Ascending aorta (tissue), 2 donors: ENCODE data around the gene SRGAP3. TPM values are rescaled to one million over a fixed set of nuclear protein-coding genes. Genes with fewer than 3 reads are reported as not detected.

Experiments
- DNase-seq, 2 donors: peaks; one replicate each; pipeline ENCODE4 v3.0.0-alpha.2; 2019; ENCODE audit warnings: low spot score in 2 of 2
- H3K27ac ChIP-seq, 2 donors: fragments of 200-600 bp; sonication (generic); one replicate each; pipeline ENCODE4 v1.5.1; 2016 to 2017; ENCODE audit warnings: mild to moderate bottlenecking in 1 of 2
- H3K27me3 ChIP-seq: fragments of 200-600 bp; sonication (generic); one replicate; pipeline ENCODE4 v1.5.1; 2017
- H3K36me3 ChIP-seq, 2 donors: fragments of 200-600 bp; sonication (generic); one replicate each; pipeline ENCODE4 v1.5.1; 2016
- H3K4me1 ChIP-seq, 2 donors: fragments of 200-600 bp; sonication (generic); one replicate each; pipeline ENCODE4 v1.5.1; 2016 to 2017; ENCODE audit warnings: mild to moderate bottlenecking in 1 of 2
- H3K4me3 ChIP-seq, 2 donors: fragments of 200-600 bp; sonication (generic); one replicate each; pipeline ENCODE4 v1.5.1; 2016 to 2017; ENCODE audit warnings: mild to moderate bottlenecking in 1 of 2
- H3K9me3 ChIP-seq, 2 donors: fragments of 200-600 bp; sonication (generic); one replicate each; pipeline ENCODE4 v1.5.1; 2016
- CTCF ChIP-seq, 3 experiments: fragments of 200-600 bp in 2 of 3; fragments of 450-650 bp in 1 of 3; sonication (generic) in 2 of 3; IDR thresholded peaks; one replicate each; pipeline ENCODE4 v1.5.1; 2016 to 2019; ENCODE audit warnings: antibody characterized with exemption in 3 of 3, mild to moderate bottlenecking in 1 of 3, moderate library complexity in 1 of 3
- intact Hi-C: fragments of 100-400 bp; cut with DNase I; formaldehyde crosslinking; loops from one replicate; pipeline ENCODE4 v1.15.1; 2023
- total RNA-seq: library from RNA; depleted of rRNA; stranded (reverse); fragments of >200 nt; gene quantifications from one replicate; pipeline ENCODE4 v1.1.0, GENCODE V29; 2016

SRGAP3 gene
- total RNA-seq, 1 donor from 2014 or later = 1.6 TPM

GRCh38 chr3:9108876-9109567 lies 140.4 kb downstream of the SRGAP3 start:
- H3K36me3 ChIP-seq = no peaks in the 10 kb centered on the region
- H3K27me3 ChIP-seq = no peaks in the 10 kb centered on the region
- TF ChIP-seq CTCF (IDR thresholded peaks at IDR 0.05) = no peak
- no peak for DNase-seq
- no peak overlapping the region for H3K4me3 ChIP-seq
- H3K9me3 ChIP-seq = no peaks in the 10 kb centered on the region
- no peak overlapping the region for H3K27ac ChIP-seq
- intact Hi-C loops = no loop called here
- H3K4me1 ChIP-seq = peaks cover 0 to 12% of the 10 kb centered on the region in 2 donors

GRCh38 chr3:9107738-9108137 lies 141.7 kb downstream of the SRGAP3 start:
- H3K27ac ChIP-seq = no peak overlapping the region
- intact Hi-C loops = no loop called here
- TF ChIP-seq CTCF (IDR thresholded peaks at IDR 0.05) = no peak
- H3K4me1 ChIP-seq = peaks cover 0 to 12% of the 10 kb centered on the region in 2 donors
- no peaks in the 10 kb centered on the region for H3K27me3 ChIP-seq
- no peaks in the 10 kb centered on the region for H3K36me3 ChIP-seq
- no peaks in the 10 kb centered on the region for H3K9me3 ChIP-seq
- DNase-seq = no peak
- no peak overlapping the region for H3K4me3 ChIP-seq

- H3K9me3 ChIP-seq = no peaks in the 10 kb centered on the region
- DNase-seq = no peak
- no peaks in the 10 kb centered on the region for H3K4me1 ChIP-seq
- H3K27me3 ChIP-seq = no peaks in the 10 kb centered on the region
- TF ChIP-seq CTCF (IDR thresholded peaks at IDR 0.05) = no peak
- H3K27ac ChIP-seq = no peak overlapping the region
- no peak overlapping the region for H3K4me3 ChIP-seq
- intact Hi-C loops = no loop called here
- no peaks in the 10 kb centered on the region for H3K36me3 ChIP-seq
Measured at GRCh38 chr3:9105421-9105820, 144.0 kb downstream of the SRGAP3 start.

DNA sequence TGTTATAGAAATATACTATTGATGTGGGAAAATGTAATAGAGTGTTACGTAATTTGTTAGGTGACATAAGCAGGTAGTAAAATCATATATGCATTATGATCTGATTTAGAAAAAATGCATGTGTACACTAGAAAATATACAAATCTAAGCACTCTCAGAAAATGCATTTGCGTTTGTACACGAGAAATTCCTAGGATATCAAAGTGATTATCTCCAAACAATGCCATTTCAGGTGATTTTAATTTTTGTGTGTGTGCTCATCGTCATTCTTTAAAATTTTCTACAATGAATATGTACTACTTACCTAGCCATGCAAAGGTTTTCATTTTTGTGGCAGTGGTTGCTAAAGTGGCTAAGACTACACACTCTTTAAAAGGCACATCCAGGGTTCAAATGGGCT lies 145.3 kb downstream of the SRGAP3 start:
- intact Hi-C loops = no loop called here

DNA sequence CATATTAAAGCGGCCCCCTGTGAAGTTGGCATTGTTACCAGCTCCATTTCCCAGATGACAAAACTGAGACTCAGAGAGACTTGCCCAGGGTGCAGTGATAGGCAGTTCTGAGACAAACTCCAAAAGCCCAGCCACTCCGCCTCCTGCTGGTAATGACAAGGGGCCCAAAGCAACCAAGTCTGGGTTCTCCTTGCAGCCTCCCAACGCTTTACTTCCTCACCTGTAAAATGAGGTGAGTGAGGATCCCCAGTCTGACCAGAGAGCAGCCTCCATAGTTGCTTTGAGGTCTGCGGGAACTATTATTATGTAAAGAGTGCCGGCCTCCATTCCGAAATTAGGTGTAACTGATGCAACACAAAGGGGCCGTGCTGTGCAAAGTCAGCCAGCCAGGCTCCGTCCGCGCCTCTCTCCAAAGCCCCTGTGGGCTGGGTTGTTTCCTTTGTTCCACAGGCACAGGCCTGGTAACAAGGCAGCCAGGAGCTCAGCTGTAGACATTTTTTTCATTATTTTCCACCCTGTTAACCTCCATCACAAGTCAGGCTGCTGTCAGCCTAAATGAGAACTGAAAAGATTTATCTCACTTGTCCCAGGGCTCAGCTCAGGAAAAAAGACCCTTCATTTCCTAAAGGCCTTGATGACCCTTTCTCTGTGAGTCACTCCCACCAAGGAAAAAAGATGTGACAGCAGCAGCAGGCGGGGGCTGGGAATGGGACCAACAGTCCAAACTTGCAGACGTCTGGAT lies 147.0 kb downstream of the SRGAP3 start:
- Histone ChIP-seq H3K27ac (no peak overlapping the region), H3K9me3 (no peaks in the 10 kb centered on the region), H3K27me3 (no peaks in the 10 kb centered on the region), H3K36me3 (no peaks in the 10 kb centered on the region), H3K4me1 (no peaks in the 10 kb centered on the region), H3K4me3 (no peak overlapping the region)
- intact Hi-C loops = no loop called here
- no peak for TF ChIP-seq CTCF (IDR thresholded peaks at IDR 0.05)
- no peak for DNase-seq

More for the DNA sequence above, 145.3 kb downstream of the SRGAP3 start:
- Histone ChIP-seq H3K9me3 (no peaks in the 10 kb centered on the region), H3K27me3 (no peaks in the 10 kb centered on the region), H3K27ac (no peak overlapping the region), H3K4me3 (no peak overlapping the region), H3K4me1 (no peaks in the 10 kb centered on the region), H3K36me3 (no peaks in the 10 kb centered on the region)
- DNase-seq = no peak
- no peak for TF ChIP-seq CTCF (IDR thresholded peaks at IDR 0.05)
